ENCODE data around the gene CA10.

The CA10 gene

DNA sequence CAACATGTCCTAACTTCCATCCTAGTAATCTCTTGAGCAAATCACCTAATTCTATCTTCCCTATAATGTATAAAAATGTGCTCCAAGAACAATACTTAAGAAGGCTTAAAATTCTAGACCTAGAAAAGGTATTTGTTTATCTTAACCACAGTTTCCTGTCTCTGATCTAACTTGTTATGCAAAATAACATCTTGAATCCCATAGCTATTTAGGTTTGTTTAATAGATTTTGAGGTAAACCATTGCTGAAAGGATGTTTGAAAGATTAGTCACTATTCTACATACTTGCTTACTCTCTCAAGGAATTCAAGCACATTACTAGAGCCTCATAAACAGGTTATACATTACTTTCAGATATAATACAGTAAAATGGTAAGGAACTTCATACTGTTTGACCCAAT lies 13.0 kb downstream of the CA10 start:
- DNase-seq, result no peak

DNA sequence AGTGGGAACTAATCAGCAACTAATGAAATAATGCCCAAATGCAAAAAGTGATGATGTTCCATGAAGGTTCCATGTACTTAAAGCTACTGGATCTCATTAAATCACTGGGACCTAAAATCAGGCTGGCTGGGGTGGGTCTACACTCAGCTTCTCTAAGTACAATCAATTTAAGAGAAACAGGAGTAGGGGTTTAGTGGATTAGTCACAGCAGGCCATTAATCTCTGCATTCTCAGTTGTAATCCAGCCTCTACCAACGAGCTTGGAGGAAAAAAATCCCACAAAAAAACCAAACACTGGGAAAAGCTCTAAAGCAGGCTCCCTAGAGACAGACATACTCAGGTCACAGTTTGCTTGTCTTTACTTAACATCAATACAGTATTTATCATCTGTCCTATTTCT lies 15.0 kb downstream of the CA10 start:
- no peak for DNase-seq

DNA sequence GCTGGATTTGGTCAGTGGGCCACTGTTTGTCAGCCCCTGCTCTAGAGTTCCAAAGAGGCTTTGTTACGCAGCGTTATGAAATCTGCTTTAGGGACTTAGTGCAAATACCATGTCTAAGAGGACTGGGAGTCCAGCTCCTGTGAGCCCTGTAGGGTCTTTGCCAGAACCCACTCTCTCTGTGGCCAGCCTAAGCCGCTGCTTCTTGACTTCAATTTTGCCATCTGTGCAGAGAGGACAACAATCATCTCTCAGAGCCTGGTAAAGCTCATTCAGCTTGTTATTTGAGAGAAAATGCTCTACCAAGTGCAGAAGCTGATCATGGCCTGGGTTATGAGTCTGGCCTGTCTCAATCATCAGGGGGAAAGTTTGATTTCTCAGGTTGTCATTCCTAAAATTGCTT lies 17.9 kb downstream of the CA10 start:
- no peak for DNase-seq

DNA sequence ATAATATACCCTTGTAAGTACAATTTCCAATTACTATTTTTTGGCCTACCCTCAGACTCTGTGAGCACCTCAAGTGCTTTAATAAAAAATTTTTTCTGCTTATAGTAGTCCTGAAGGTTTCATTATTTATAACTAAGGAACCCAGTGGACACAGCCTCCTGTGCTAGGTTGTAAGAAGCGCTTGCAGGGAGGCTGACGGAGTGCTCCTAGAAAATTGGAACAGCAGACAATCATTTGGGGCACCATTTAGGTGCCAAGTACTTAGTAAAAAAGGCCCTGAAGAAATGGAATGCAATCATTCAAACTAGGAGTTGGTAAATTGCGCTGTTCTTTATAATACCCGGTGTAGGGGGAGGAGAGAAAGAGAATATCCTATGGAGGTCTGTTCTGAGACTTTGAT lies 19.8 kb downstream of the CA10 start:
- no peak for DNase-seq

DNA sequence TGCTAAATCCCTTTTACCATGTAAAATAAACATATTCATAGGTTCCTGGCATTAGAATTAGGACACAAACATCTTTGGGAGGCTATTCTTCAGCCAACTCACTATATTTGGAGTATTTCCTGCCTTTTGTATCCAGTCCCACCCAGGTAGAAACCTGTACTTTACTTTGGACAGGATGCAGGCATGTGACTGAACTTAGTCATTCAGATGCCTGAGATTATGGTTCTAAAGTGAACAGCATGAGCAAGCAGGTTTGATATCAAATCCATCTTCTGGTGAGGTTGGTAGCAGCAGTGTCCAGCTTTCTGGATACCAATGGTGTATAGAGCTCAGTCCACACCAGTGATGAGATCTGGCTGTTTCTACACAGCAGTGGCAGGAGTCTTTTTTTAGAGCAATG lies 20.2 kb downstream of the CA10 start:
- DNase-seq, result no peak

DNA sequence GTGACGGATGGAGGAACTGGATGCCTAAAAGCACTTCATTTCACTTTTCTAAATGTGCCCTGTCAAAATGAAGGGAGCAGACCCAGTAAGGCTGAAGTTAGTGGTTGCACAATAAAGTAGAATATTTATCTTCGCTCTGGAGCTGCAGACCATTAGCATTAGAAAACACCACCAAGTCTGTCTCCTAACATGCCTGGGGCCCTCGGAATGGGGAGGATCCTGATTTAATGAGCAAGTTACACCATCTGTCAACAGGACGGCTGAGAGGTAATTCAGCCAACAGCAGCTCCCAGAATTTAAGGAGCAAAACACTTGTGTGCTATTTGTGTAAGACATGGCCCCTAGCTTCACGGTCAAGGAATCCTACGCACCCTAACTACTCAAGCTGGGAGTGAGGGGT lies 22.3 kb downstream of the CA10 start:
- no peak for DNase-seq

DNA sequence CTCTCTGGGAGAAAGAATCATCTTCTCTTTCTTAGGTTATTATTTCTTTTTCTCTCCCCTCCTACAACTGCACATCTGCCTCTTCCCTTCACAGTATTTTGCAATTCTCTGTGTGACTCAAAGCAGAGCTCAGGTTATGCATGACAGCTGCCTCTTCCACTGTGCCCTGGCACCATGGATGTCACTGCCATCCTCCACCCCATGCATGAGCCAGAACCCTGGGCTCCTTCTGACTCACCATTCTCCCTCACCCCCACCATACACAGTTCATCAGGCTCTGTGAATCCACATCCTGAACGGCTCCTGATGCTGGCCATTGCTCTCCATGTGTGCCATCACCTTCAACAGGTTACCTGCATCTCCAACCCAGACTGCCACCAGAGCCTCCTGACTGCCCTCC lies 23.9 kb downstream of the CA10 start:
- no peak for DNase-seq

GRCh38 chr17:52128721-52129120 lies 29.8 kb downstream of the CA10 start:
- DNase-seq, result no peak

GRCh38 chr17:52124993-52125392 lies 33.5 kb downstream of the CA10 start:
- DNase-seq, result no peak

GRCh38 chr17:52124561-52124960 lies 34.0 kb downstream of the CA10 start:
- DNase-seq, result no peak

- no peak for DNase-seq
These were observed 38.0 kb downstream of the CA10 start for GRCh38 chr17:52120465-52120864.

GRCh38 chr17:52110923-52111581 lies 47.5 kb downstream of the CA10 start:
- no peak for DNase-seq

- peak; percentile 25 for DNase-seq
These were observed 51.8 kb downstream of the CA10 start for GRCh38 chr17:52106638-52107261.

DNA sequence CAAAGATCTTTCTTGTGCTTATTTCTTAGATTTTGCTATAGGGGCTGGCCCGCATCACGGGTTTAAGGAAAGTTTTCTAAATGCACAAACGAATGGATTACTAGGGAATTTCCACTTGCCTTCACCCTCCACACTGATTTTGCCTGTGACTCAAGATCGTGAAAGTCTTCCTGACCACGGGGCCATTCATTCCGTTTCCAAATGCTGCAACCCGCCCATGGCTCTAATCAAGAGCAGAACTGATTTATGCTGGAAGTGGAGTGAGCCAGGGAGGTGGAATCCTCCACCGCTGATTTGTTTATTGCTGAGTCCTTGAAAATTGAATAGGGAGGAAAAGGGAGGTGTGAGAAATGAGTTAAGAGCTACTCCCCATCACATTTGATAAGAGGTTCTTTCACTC lies 52.4 kb downstream of the CA10 start:
- no peak for DNase-seq

DNA sequence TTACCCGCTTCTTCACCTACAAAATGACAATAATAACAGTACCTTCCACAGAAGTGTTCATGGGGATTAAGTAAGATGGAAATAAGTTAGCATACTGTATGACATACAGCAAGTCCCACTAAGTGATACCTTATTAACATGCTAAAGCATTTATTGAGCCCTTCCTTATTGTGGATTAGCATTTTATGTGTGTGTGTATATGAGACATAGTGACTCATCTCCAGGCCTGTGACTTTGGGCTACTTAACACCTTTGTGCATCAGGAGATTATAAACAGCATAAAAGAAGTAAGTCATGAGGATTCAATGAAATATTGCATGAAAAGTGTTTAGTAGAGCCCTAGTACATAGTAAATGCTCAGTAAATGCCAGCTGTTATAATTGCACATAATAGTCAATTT lies 52.9 kb downstream of the CA10 start:
- DNase-seq, result no peak

GRCh38 chr17:52096056-52096455 lies 62.5 kb downstream of the CA10 start:
- DNase-seq, result no peak

GRCh38 chr17:52084176-52084575 lies 74.3 kb downstream of the CA10 start:
- DNase-seq, result no peak

DNA sequence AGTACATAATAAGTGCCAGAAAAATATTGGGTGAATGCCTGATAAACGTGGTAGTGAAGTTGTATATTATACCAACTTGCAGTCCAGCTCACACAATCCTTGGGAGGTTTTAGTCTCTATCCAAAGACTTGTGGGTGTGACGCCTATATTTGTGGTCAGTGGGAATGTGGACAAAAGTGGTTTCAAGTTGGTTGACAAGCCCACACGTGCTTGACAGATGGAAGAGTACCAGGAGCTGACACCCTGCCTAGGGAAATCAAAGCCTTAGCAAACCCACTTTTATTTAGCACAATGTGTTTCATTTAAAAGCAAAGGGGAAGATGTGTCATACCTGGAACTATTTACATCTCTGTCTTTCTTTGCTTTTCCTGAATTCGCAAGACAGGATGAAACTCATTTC lies 79.0 kb downstream of the CA10 start:
- no peak for DNase-seq

DNA sequence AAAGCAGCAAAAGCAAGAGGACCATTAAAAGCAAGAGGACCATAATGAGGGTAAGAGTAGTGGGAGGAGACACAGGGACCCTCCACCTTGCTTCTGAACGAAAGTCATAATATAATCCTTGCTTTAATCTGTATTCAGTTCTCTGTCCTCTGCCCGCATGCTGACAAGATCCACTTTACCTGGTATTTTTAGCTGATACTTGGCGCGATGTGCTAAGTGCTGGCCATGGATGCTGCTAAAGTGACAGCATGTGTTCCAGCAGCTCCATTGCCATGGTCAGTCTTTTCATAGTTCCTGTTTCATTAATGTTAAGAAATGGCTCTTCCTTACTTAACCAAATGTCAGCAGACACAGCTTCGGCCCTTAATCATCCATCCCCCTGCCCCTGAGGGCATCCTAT lies 86.8 kb downstream of the CA10 start:
- no peak for DNase-seq

GRCh38 chr17:52064791-52065211 lies 93.7 kb downstream of the CA10 start:
- DNase-seq, result no peak

DNA sequence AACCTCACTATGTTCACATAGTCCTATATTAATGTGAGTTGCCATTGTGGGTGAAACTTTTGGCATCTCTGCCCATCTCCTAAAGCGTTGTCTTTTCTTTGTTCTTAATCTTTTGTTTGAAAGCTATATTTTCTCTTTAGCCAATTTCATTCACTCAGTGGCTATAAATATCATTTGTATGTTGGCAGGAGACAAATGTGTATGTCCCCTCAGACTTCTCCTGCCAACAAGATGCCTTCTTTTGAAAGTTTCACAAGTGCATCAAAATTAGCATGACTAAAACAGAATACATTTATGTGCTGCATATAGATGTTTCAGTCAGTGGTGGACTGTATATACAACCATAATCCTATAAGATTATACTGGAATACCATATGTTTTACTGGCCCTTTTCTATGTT lies 109.0 kb downstream of the CA10 start:
- DNase-seq, result no peak

DNA sequence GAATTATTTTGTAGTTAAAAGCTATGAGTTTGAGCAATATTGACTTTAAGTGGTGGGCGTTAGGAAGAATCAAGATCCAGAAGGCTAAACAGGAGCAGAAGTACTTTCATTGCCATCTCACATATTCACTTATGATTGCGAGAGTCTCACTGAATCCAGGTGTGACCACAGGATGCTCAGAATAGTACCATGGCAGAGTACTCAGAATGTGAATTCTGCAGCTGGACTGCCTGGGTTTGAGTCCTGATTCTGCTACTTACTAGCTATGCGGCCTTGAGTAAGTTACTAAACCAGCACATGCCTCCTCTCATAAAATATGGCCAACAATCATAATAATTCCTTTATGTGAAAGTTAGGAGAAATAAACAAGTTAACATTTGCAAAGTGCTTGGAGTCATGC lies 109.5 kb downstream of the CA10 start:
- no peak for DNase-seq

- DNase-seq, result no peak
These were observed 110.2 kb downstream of the CA10 start for GRCh38 chr17:52048137-52048898.

GRCh38 chr17:52047086-52047485 lies 111.4 kb downstream of the CA10 start:
- DNase-seq, result no peak
